Fibroblast of the conjunctiva (primary cell): Measurements from ENCODE around the gene KLK8.
"Not testable (repeated sequence)": the region's sequence is repeated elsewhere in the genome, so short reads cannot be mapped to it uniquely, and the experiment has no call there.

Experiments
- DNase-seq: peaks from one replicate; pipeline ENCODE4 v3.0.0-alpha.2; 2010; ENCODE audit warnings: low read depth

Gene KLK8

DNA sequence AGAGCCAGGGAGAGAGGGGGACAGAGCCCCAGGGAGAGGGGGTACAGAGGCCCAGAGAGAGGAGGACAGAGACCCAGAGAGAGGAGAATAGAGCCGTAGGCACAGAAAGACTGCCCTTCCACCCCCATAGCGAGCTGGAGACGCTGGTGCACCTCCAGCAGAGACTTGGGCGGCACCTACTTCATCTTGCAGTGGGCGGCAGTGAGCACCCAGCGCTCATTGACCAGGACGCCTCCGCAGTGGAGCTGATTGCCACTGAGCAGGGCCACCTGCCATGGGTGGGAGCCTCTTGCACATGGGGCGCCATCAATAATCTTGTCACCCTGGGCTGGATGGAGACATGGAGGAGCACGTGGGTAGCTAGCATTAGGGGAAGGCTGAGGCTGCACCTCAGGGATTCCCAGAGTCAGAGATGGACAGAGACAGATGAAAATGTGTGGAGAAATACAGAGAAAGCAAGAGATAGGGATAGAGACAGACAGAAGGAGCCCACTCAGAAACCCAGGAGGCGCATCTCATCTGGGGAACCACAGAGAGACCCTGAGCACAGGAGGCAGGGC is 19.7 kb downstream of the KLK8 start:
- no peak for DNase-seq

DNA sequence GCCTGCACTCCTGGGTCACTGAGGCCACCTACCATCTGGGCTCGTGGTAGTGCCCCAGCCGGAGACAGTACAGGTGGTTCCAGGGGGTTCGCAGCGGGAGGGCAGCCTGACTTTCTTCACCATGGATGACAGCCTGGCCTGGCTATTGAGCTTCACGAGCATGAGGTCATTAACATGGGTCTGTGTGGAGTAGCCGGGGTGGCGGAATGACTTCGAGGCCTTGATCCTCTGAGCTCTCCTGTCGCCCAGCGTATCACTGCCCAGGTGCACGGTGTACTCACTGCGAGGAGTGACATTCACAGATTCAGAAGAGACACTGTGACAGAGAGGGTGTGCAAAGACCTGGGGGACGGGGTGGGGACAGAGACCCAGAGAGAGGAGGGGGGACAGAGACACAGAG is 21.2 kb downstream of the KLK8 start:
- no peak for DNase-seq

DNA sequence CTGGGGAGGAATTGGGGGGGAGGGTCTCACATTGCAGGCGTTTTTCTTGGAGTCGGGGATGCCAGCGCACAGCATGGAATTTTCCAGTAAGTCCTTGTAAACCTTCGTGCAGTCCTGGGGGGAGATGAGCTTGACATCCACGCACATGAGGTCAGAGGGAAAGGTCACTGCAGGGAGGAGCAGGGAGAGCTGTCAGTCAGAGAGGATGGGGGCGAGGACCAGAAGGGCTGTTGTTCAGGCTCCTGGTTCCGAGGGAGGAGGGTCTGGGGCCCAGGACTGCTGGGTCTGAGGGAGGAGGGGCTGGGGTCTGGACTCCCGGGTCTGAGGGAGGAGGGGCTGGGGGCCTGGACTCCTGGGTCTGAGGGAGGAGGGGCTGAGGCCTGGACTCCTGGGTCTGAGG is 21.6 kb downstream of the KLK8 start:
- no peak for DNase-seq

DNA sequence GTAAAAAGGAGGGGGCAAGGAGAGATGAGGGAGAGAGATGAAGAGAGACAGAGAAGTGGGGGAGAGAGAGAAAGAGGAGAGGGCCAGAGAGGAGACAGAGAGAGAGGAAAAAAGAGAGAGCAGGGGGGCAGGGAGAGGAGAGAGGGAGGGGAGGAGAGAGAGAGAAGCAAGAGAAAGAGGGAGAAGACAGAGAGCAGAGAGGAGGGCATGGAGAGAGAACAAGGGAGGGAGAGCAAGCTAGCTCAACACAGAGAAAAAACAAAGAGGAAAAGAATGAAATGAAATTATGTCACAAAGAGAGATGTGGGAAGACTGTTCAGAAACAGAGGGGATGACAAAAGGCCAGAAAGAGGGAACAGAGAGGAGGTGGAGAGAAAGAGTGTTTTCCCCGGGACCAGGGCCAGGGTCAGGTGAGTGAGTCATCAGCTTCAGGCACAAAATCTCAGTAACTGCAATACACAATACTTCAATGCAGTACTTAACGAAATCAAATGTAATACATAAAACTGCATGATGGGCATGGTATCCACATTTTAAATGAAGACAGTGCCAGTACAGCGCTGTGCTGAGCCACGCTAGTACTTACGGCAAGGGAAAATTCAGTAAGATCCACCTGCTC is 22.5 kb downstream of the KLK8 start:
- DNase-seq, result no peak

DNA sequence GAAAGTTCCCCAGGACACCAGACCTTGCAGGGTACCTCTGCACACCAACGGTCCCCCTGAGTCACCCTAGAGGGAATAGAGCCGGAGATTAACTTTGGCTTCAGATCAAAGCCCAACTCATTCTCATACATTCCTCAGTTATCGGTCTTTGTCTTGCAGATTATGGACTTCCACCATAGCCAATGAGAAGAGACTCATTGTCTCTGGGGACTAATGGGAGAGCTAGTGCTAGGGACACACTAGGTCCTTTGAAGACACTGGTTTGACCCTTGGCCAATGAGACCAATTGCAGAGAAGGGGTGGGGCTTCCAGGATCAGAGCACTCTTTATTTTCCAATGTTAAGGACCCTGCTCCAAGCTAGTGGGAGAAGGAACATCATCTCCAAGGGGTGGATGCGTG is 23.8 kb downstream of the KLK8 start:
- no peak for DNase-seq

DNA sequence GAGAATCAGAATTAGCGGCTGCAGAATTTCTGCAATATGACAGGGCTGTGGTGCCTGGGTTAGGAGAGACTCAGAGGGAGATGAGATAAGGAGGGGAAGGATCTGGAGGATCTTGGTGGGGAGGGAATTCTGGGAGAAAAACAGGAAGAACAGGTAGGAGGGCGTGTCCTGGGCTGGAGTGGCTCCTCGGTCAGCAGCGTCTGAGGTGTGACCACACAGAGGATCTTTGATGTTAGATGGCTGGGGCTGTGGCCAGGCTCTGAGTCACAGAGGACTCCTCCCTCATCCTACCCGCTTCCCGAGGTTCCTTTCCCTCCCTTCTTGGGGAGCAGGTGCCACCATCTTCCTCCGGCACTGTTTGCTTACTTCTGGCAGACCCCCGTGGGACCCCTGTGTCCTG is 25.6 kb downstream of the KLK8 start:
- no peak for DNase-seq

DNA sequence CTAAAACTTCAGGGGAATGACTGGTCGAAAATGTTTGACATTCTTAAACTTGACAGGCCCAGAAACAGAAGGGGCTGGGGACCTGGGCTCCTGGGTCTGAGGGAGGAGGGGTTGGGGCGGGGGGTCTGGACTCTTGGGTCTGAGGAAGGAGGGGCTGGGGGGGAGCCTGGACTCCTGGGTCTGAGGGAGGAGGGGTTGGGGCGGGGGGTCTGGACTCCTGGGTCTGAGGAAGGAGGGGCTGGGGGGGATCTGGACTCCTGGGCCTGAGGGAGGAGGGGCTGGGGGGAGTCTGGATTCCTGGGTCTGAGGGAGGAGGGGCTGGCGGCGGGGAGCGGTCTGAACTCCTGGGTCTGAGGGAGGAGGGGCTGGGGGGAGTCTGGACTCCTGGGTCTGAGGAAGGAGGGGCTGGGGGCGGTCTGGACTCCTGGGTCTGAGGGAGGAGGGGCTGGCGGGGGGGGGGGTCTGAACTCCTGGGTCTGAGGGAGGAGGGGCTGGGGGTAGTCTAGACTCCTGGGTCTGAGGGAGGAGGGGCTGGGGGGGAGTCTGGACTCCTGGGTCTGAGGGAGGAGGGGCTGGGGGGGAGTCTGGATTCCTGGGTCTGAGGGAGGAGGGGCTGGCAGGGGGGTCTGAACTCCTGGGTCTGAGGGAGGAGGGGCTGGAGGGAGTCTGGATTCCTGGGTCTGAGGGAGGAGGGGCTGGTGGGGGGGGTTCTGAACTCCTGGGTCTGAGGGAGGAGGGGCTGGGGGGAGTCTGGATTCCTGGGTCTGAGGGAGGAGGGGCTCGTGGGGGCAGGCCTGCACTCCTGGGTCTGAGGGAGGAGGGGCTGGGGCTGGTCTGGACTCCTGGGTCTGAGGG is 26.5 kb downstream of the KLK8 start:
- DNase-seq, result no peak

DNA sequence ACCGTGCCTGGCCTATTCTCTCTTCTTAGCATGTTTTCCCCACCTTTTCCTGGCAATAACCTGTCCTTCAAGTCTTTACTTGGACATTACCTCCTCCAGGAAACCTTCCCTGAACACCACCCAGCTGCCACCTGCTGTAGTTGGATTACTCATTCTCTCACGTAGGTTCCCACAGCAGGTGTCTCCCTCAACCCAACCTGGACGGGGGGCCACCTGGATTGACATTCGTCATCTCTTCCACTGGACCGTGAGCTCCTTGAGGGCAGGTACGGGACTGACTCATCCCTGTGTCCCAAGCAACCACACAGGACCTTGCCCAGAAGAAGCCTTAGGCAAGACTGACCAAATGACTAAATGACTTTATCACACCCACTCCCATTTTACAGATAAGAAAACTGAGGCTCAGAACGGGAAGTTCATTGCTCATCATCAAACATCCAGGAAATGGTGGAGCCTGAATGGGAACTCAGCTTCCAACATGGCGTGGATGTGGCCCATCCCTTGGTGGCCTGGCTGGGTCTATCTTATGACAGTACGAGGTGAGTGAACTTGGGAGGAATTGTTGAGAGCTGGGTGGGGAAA is 28.5 kb downstream of the KLK8 start:
- DNase-seq, result no peak

DNA sequence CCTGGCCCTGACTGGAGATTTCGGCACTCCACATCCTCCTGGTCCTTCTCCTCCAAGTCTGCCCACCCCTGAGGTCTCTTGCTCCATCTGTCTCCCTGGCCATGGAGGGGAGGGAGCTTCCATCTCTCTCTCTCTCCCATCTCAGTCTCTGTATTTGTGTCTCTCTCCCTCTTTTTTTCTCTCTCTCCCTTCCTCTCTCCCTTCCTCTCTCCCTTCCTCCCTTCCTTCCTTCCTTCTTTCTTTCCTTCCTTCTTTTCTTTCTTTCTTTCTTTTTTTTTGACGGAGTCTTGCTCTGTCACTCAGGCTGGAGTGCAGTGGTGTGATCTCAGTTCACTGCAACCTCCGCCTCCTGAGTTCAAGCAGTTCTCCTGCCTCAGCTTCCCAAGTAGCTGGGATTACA is 31.6 kb downstream of the KLK8 start:
- not testable (repeated sequence) for DNase-seq

DNA sequence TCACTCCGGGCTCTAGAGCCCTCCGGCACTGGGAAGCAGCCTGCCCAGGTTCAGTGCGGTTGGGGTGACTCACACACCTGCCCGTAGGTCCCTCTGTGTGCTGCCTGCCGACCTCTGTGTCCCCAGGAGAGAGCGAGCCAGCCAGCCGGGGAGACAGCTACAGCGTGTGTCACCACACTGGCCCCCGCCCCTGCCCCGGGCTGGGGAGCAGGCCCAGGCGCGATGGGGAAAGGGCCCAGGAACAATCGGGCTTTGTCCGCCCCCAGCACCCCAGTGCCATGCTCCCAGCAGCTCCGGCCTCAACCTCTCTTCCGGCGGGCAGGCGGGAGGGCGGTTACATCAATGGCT is 32.0 kb downstream of the KLK8 start, which contains the start of gene KLK6:
TSS of gene KLK6 (minus strand) at position 179 of the 348 bp plus-strand sequence. CDS start 1,487 bp downstream, outside the sequence.
- DNase-seq, result no peak

DNA sequence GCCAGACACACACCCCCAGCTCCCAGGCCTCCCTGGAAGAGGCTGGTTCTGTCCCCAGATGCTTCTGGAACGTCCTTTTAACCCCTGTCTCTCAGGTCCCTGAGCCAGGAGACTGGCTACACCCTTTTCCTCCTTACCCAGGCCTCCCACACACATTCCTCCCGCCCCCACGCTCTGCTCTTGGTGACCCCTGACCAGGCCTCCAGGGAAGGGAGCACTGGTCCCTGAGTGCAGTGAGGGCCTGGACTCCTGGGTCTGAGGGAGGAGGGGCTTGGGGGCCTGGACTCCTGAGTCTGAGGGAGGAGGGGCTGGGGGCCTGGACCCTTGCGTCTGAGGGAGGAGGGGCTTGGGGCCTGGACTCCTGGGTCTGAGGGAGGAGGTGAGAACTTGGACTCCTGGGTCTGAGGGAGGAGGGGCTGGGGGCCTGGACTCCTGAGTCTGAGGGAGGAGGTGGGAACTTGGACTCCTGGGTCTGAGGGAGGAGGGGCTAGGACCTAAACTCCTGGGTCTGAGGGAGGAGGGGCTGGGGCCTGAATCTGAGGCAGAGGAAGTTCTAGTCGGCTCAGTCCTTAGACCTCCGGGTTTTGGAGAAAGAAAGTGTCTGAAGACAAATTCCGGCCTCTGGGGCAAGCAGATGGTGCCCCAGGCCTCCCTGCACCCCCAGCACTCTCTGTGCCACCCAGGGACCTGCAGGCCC is 32.5 kb downstream of the KLK8 start:
- no peak for DNase-seq

DNA sequence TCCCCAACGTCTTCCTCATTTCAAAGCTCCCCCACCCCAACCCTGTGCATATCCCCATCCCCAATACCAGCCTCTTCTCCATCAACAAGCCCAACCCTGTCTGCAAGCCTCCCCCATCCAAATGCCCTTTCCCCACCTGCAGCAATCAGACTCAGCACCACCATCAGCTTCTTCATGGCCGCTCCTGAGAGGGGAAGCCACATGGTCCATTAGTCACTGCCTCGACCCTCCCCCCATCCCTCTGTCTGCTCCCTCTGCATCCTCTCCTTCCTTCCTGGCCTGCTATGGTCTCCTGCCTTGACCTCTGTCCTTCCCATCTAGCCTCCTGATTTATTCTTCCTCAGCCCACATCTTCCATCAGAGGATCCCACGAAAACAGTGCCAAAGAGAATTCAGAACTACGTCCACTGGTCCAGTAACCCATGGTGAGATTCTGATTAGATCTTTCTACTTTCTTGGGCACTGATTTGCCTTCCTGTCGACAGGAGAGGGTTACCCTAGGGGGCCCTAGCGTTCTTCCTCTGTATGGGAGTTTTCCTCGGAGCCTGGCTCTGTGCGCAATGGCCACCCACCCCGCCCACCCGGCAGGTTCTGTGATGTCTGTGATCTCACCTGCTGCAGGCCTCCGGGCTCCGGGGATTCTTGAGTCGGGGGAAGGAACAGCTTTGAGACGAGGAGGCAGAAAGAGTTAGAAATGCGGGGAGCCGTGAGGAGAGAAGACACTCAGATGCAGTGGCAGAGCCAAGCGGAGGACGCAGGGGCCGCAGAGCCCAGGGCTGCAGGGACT is 33.3 kb downstream of the KLK8 start:
- no peak for DNase-seq

DNA sequence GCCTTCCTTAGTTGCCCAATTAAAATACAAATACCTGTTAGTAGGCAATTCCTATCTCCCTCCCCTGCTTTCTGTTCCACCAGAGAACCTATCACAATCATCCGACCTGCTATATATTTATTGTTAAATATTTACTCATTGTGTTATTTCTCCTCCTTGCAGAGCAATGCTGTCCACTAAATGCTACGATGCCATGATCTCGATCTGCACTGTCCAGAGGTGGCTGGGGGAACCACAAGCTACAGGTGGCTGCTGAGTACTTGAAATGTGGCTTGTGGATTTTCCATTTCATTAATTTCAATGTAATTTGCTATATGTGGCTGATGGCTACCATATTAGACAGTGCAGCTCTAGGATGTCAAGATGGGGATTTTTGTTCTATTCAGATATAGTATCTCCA is 37.1 kb downstream of the KLK8 start:
- no peak for DNase-seq

DNA sequence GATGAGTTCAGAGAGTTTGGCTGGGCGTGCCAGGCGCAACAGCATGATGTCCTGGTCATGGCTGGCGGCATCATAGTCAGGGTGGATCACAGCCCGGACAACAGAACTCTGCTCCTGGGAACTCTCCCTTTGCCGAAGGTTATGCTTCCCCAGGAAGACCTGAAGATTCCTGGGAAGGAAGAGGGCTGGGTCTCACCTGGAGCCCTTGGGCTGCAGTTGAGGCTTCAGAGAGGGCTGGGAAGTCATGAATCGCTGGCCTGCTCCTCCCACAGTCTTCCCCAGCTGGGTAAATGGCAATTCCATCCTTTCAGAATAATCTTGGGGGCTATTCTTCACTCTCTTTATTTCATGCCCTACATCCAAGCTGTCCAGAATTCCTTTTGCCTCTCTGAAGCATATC is 38.0 kb downstream of the KLK8 start:
- no peak for DNase-seq

DNA sequence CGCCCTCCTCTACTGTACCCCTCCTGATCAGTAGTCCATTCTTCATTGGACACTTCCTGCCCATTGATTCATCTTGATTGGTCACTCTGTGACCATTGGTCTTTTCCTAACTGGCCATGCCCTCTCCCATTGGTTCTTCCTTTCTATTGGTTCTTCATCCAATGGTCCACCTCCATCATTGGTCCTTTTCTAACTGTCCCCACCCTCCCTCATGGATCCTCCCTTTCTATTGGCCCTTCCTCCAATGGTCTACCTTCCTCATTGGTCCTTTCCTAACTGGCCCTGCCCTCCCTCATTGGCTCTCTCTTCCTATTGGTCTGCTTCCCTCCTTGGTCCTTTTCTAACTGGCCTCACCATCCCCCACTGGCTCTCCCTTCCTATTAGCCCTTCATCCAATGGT is 39.2 kb downstream of the KLK8 start:
- DNase-seq, result no peak

DNA sequence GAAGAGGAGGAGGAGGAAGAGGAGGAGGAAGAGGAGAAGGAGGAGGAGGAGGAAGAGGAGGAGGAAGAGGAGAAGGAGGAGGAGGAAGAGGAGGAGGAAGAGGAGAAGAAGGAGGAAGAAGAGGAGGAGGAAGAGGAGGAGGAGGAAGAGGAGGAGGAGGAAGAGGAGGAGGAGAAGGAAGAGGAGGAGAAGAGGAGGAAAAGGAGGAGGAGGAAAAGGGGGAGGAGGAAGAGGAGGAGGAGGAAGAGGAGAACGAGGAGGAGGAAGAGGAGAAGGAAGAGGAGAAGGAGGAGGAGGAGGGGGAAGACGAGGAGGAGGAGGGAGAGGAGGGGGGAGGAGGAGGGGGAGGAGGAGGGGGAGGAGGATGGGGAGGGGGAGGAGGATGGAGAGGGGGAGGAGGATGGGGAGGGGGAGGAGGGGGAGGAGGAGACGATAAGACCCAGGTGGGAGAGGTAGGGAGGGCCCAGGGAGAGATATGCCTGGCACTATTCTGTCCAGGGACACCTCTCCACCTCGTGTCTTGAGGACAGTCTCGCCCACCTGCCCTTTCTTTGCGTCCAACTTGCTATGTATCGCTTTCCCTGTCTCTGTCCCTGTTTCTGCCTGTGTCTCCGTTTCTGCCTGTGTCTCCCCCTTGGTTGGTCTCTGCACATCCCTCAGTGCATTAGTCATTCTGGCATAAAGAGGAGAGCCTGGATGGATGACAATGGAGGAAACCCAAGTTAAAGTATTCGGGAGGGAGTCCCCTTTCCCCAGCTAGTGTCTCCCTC is 41.5 kb downstream of the KLK8 start:
- DNase-seq, result no peak

DNA sequence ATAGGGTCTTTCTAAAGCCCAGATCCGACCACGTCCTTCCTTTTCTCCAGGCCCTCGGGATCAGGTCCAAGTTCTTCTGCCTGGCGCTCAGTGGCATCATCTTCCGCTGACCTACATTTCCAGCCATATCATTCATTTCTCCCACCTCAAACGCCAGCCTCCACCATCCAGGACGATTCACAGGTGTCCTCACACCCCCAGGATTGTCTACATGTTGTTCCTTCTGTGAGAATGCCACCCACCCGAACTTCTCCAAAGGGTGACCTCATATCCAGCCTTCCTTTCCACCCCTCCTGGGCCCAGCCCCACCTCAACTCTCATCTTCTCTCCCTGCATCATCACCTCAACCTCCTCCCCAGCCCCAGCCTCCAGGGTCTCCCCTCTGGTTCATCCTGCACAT is 43.8 kb downstream of the KLK8 start:
- no peak for DNase-seq

DNA sequence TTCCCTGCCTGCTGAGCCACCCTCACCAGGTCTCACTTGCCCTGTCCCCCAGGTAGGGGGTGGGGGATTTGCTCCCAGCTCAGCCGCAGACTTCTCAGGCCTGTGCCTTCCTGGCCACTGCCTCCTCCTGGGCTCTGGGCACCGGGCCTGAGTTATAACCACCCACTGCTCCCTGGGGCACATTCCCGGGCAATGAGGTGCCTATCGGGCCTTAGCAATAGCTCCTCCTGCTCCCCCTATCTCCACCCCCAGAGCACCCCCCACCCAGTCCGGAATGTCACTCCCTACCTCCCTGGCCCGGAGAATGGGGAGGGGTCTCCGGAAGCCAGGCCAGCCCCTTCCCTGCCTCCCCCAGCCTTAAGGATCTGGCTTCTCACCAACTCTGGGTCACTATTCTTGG is 48.5 kb downstream of the KLK8 start, which contains the start of gene KLK5:
TSS of gene KLK5 (minus strand) at position 129 of the 400 bp plus-strand sequence. CDS start 381 bp downstream, outside the sequence.
- no peak for DNase-seq

DNA sequence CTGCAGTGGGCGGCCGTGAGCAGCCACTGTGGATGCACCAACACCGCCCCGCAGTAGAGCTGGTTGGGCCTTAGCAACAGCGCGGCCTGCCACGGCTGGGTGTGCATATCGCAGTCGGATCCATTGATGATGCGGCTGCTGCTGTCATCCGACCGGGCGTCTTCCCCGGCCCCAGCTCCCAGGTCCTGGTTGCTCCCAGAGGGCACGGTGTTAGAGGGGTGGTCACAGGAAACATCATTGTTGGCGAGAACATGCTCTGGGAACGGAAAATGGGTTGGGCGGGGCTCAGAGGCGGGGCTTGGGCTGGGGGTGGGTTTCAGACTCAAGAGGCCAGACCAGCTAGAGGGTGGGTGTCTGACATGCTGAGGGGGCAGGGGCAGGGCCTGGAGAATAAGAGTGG is 51.5 kb downstream of the KLK8 start:
- DNase-seq, result no peak

DNA sequence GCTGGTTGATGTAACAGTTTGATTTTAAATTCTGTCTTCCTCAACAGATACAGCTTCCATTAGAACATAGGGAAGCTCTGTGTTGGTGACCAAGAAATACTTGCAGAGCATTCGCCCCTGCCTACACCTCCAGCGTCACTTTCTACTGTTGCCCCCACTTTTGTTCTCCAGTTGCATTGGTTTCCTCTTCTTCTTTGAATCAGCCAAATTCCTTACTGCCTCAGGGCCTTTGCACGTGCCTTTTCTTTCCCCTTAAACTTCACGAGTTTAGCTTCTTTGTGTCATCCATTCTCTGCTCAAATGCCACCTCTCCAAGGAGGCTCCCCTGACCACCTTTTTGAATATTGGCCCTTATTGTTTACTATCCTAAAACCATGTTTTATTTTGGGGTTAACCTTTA is 54.3 kb downstream of the KLK8 start:
- no peak for DNase-seq
